GM21786 (cell line): Measurements from ENCODE around the gene CDC42BPB.

Experiments
- ATAC-seq: cut with Tn5 transposase; IDR thresholded peaks from one replicate; pipeline ENCODE4 v1.9.1; 2021; ENCODE audit not compliant: unreplicated experiment

The CDC42BPB gene

GRCh38 chr14:103074729-103075367 lies 17.5 kb upstream of the CDC42BPB start:
- no peak for ATAC-seq

- no peak for ATAC-seq
Measured at GRCh38 chr14:103073876-103074728, 16.8 kb upstream of the CDC42BPB start.

GRCh38 chr14:103073367-103073875 lies 16.1 kb upstream of the CDC42BPB start:
- ATAC-seq, result no peak

GRCh38 chr14:103072595-103073366 lies 15.4 kb upstream of the CDC42BPB start:
- ATAC-seq, result no peak

GRCh38 chr14:103071544-103072251 lies 14.3 kb upstream of the CDC42BPB start:
- ATAC-seq, result no peak

GRCh38 chr14:103070971-103071542 lies 13.7 kb upstream of the CDC42BPB start:
- no peak for ATAC-seq

- no peak for ATAC-seq
Measured at GRCh38 chr14:103070263-103070885, 13.0 kb upstream of the CDC42BPB start.

- no peak for ATAC-seq
Measured at GRCh38 chr14:103068351-103069073, 11.2 kb upstream of the CDC42BPB start.

GRCh38 chr14:103067231-103067954 lies 10.0 kb upstream of the CDC42BPB start:
- ATAC-seq, result no peak

- no peak for ATAC-seq
Measured at GRCh38 chr14:103066399-103066798, 9.1 kb upstream of the CDC42BPB start.

GRCh38 chr14:103065861-103066260 lies 8.5 kb upstream of the CDC42BPB start:
- no peak for ATAC-seq

- no peak for ATAC-seq
Measured at GRCh38 chr14:103064978-103065377, 7.6 kb upstream of the CDC42BPB start.

GRCh38 chr14:103064436-103064835 lies 7.1 kb upstream of the CDC42BPB start:
- ATAC-seq, result no peak

GRCh38 chr14:103061482-103061976 lies 4.2 kb upstream of the CDC42BPB start:
- ATAC-seq, result no peak

GRCh38 chr14:103059556-103059955 lies 2.2 kb upstream of the CDC42BPB start:
- ATAC-seq, result no peak

- ATAC-seq, result no peak
Measured at GRCh38 chr14:103058164-103059055, 1.1 kb upstream of the CDC42BPB start.

- no peak for ATAC-seq
Measured at GRCh38 chr14:103057028-103057371, 349 bp downstream of the CDC42BPB start.
